ENCODE measurements around the gene NTN4.
"Not testable (repeated sequence)": the region's sequence is repeated elsewhere in the genome, so short reads cannot be mapped to it uniquely, and the experiment has no call there.

The NTN4 gene

DNA sequence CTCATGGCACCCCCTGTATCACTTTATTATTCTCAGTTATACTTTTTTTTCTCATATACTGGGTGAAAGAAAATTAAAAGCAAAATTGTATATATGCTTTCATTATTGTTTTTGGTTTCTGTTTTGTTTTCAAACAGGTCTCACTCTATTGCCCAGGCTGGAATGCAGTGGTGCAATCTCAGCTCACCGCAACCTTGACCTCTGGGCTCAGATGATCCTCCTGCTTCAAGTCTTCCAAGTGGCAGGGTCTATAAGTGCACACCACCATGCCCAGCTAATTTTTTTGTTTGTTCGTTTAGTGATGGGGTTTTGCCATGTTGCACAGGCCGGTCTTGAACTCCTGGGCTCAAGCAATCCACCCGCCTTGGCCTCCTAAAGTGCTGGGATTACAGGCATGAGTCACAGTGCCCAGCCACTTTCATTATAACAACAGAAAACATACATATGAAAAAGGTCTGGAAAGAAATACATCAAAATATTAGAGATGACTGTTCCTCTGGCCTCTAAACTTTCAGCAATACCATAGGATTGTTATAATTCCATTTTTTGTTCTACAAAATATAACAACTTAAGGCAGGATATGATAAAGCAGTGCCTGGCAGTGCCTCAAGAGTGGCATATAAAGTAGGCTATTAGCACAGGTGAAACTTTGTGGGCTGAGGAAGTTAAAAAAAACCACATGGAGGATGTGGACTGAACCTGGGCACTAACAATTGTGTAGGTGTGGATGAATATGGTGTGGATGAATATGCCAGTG is 5.8 kb upstream of the NTN4 start:
- no peak for DNase-seq

DNA sequence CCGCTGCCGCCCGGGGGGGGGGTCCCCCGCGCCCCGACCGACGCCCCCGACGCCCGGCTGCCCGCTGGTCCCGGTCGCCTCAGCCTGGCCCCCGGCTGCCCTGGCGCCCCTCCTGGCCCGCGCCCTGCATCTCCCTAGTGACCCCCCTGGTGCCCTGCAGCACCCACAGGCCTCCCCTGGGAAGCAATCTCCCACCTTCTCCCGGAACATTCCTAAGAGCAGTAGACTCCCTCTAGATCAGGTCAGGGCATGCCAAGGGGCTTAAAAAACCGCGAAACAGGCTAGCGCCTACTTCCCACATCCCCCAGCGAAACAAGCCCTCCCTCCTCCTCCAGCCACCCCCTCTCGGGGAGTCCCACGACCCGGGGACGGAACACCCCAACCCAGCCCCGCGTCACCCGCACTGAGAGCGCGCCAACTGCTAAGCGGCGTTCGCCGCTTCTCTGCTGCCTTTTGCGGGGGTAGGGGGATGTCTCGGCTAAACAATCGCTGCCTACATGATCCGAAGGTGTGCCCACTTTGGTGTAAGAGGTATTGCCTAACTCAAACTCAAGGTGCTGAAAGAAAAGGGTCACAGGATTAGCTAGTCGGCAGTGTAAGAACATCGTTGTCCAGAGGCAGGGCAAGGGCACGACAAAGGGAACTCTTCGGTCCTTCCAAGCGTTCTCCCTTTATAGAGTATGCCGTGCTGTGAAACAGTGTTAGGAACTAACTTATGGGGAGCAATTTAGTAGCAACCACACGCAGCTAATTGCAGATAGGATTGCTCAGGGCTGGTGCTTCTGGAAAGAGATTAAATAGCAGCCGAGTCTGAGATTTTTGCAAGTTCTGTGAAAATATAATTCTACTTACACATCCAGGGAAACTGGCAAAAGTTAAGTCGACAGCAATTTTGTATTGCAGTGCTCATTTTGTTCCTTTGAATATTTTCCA is 619 bp upstream of the NTN4 start:
- DNase-seq: no peak

DNA sequence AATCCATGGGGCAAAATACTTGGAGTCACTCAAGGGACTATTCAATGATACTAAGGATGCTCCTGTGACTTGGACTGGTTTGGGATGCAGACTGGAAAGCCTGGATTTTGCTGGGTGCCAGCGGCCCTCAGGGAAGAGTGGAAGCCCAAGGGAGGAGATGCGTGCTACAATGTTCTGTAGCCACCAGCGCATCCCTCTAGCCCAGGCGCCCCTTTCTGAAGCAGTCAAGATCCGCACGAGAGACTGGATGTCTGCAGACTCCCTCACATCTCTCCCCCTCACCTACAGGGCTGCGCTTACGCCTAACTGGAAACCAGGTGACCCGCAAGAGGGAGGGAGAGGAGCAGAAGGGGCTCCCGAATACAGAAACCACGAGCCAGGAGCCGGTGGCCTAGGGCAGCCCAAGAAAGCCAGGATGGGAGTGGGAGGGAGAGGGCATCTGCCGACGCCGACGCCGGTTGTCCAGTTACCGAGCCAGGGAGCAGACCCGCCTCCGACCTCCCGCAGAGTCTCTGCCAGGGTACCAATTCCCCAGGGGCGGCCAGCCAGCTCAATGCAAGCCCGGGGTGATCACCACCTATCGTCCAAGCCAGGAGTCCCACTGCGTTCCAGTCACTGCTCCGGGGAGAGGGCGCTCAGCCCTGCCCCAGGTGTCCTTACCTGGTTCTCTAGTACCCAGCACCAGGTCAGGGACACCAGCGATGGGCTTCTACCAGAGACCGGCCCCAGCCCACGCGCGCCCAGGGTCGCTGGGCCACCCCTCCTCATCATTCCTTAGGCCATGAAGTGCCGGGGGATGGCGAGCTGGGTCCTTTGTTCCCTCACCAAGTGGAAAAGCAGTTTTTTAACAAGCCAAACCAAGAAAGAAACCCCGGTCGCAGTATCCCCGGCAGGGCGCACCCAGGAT is 1.2 kb downstream of the NTN4 start:
- DNase-seq: no peak

DNA sequence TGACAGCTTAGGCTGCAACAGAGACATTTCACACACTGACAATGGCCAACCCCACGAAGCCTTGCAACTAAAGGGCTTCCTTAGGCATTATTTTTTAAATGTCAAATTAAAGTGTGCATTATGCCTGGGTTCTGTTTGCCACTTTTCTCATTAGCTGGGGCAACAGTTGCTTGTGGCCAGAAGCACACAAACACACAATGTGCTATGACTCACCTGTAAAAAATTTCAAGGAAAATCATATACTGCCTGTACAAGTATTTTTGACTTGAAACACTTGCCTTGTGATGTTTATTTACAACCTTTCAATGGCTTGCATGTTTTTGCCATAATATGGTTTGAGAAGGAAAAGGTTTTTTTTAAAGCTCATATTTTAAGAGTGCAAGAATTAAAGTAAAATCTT is 1.9 kb downstream of the NTN4 start:
- DNase-seq: no peak

DNA sequence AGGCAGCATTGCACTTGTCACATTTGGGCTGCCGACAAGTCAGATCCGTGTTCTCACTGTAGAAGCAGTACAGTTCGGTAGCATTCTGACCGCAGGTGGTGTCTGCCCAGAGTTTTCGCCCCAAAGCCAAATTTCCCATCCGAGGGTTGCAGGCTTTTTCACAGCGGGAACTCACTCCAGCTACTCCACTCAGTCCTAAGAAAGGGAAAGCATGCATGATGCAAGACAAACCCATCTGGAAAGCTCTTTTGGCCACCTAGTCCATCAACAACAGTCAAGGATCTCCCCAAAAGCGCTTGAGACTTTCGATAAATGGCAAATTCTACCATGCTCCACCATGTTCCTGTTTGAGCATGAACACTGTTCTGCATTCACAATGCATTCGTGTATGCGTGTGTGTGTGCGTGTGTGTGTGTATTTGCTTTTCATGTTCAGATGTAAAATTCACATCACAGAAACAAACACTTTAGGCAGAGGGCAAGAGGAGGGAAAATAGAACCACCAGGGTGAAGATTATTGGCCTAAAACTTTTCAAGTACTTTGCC is 3.2 kb downstream of the NTN4 start:
- DNase-seq: no peak

DNA sequence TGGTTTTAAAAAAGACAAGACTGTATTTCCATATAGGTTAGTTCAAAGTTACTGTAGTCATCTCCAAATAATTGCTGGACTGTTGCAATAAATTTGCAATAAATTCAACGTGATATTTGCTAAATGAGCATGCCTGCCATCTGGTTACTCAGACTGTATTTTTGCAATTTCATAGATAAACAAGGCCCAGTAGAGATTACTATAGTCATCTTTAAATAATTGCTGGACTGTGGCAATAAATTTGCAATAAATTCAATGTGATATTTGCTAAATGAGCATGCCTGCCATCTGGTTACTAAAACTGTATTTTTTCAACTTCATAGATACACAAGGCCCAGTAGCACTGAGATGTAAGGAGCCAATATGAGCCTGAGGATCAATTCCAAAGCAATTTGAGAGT is 5.6 kb downstream of the NTN4 start:
- no peak for DNase-seq

DNA sequence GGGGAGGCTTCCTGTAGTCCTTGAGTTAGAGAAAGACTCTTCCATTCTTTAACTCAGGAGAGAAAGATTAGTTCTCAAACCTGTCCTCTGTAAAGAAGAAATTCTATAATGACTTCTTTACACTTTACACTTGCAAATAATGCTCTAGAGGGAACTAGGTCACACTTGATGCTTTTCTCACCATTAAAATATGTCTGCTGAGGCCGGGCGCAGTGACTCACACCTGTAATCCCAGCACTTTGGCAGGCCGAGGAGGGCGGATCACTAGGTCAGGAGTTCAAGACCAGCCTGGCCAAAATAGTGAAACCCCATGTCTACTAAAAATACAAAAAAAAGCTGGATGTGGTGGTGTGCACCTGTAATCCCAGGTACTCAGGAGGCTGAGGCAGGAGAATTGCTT is 6.3 kb downstream of the NTN4 start:
- no peak for DNase-seq

DNA sequence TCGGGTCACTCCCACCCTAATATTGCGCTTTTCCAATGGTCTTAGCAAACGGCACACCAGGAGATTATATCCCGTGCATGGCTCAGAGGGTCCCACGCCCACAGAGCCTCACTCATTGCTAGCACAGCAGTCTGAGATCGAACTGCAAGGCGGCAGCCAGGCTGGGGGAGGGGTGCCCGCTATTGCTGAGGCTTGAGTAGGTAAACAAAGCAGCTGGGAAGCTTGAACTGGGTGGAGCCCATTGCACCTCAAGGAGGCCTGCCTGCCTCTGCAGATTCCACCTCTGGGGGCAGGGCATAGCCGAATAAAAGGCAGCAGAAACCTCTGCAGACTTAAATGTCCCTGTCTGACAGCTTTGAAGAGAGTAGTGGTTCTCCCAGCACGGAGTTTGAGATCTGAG is 15.1 kb downstream of the NTN4 start:
- not testable (repeated sequence) for DNase-seq

DNA sequence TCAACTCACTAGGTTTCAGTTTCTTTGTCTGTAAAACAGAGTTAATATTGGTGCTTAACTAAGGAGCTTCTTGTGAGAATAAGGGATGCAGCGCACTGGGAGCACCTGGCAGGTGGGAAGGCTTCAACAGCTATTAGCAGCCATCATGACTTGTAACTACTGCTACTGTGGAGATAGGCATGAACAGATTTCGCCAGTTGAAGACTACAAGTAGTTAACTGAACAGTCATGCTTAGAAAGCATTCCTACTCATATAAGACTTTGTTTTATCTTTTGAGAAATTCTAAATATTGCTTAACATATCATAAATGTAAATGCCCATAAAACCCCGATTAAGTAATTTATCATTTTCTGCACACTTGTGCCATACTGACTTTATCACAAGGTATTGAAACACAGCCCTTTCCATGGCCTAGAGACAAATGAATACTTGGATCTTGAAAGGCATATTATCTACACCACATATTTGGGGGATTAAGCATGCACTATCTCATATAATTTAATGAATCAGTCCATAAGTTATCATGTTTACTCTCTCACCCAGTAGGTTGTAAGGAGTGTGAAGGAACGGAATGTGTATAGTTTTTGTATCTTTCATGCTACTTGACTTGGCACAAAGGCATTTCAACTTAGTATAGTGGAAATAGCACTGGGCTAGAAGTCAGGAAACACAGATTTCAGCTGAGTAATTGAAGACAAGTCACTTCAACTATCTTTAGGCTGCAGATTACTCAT is 16.1 kb downstream of the NTN4 start:
- DNase-seq: no peak

DNA sequence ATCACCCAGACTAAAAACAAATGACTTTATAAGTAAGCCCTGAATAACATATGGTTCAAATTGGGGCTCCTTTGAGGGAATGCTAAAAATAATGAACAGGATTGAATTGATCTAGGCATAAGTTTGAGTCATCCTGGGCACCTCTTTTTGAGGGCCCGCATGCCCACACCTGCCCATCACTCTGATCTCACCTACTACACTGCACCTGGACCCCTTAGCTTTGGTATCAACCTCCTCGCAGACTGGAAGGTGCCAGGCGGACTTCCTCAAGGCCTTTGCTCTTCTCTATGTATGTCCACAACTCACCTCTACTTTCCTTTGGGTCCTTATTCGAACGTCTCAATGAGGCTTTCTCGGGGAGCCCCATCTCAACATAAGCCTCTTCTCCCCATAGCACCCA is 17.2 kb downstream of the NTN4 start:
- no peak for DNase-seq

DNA sequence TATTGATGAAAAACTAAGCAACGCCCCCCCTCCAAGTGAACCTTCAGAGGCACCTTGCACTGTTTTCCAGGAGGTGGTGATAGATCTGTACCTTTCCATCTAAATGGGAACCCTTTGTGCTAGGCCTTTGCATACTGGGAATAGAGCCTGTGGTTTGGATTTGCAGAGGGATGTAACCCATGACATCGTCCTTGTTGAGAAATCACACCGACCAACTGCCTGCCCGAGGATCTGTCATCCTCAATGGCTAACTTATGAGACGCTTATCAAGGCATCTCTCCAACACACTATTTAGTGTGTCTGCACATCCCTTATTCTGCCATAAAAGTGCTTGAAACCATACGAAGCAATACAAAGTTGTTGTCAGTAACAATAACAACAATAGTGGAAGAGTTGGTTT is 22.9 kb downstream of the NTN4 start:
- no peak for DNase-seq

DNA sequence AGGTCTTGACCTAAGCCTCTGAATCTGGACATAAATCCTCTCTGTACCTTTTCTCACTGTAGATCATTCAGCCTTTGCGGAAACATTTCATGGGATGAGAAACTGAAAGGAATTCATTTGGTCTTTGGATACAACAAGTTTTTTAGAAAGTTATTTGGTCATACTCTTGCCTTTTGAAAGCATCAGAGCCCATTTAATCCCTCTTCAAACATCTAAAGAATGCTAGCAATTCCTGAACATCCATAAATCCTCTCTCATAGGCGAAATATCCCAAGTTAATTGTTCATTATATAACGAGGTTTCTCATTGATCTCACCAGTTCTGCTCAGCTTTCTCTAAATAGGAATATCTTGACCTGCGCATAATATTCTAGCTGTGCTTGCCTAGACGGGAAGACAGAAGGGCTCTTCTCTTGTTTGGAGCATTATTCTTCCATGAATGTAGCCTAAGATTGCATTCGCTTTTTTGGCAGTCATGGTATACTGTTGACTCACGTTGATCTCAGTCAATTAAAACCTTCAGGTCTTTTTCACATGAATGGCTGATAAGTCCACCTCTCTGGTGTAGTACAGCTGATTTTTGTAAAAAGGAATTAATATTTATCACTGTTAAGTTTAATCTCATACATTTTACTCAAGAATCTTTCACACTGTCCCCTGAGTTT is 24.1 kb downstream of the NTN4 start:
- no peak for DNase-seq

DNA sequence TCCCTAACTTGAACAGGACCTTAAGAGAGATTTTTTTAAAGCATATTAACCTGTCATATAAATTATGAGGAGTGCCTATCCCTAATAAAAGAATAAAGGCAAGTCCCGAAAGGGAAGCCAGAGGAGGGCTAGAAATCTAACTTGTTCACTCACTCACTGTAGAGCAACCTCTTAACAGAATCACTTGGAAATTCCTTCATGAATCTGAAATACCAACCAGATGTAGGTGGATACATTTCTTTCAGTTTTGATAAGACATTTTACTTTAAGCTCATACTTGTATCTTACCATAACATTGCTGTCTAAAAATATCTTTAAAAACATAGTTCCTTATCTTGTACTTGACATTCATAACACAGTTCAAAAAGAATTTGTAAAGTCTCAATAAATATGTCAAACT is 25.7 kb downstream of the NTN4 start:
- DNase-seq: no peak

DNA sequence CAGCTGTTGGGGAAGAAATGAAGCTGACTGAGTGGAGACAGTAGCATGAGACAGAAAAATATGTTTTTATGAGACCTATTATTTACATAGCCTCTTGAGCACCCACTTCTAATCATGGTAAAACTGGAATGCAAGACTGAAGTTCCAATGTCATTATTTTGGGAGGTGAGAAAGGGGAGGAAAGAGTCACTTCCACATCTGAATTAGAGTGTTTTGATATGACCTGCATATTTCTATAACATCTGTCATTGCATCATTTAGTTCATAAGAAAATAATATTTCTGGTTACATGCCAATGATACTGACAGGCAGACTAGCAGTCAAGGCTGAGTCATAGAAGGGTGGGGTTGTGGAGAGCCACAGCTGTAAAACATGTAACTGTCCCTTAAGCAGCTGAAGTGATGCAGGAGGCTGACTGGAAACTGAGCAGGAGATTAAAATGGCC is 26.7 kb downstream of the NTN4 start:
- DNase-seq: no peak

DNA sequence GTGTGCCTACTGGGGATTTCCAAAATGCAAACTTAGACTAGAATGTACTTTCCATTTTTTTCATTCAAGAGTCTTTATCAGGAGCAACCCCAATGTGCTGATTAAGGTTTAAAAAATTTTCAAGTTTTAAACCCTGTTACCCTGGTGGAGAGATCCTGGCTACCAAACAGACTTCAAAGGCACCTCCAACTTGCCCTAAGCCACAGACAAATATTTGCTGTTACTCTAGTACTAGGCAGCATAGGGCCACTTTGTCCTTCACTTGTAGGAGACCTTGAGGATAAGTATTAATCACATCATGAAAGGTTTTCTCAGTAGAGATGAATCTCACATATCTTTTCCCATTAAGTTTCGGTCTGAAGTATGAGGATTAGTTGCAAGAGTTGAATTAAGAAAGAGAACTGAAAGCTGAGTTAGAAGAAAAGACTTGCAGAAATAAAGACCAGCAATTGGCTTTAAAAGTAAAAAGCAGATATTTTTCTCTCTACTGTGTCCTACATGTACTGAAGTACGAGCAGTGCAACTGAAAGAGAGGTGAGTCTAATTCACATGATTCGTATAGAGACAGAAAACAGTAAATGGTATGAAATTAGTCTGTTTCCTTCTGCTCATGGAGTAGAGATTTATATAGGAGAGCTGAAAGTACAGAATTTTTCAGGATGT is 28.3 kb downstream of the NTN4 start:
- no peak for DNase-seq

DNA sequence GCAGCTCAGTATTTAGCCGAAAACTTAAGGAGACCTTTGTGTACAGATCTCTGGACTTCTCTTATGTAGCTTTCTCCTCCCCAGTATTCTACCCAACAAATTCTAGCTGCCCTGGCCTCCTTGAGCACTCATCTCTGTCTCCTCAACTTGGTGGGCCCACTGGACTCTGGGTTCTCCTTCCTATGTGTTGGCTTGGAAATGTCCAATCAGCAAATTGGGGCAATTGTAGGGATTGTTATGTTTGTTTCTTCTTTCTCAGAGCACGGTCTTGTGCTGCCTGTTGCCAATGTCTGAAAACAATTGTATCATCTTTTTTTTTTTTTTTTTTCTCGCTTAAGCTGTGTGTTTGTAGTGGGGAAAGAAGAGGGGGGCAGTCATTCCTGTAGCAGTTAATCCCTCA is 30.2 kb downstream of the NTN4 start:
- no peak for DNase-seq

DNA sequence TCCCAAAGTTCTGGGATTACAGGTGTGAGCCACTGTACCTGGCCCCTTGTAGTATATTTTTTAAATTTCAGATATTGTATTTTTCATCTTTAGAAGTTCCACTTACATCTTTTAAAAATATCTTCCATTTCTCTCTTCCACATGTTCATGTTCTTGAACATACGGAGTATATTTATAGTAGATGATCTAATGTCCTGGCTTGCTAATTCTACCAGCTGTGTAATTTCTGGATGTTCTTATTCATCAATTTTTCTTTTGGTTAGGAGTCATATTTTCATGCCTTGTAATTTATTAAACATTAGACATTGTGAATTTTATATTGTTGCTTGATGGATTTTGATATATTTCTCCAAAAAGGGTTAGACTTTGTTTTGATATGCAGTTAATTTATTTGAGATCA is 30.8 kb downstream of the NTN4 start:
- DNase-seq: no peak

DNA sequence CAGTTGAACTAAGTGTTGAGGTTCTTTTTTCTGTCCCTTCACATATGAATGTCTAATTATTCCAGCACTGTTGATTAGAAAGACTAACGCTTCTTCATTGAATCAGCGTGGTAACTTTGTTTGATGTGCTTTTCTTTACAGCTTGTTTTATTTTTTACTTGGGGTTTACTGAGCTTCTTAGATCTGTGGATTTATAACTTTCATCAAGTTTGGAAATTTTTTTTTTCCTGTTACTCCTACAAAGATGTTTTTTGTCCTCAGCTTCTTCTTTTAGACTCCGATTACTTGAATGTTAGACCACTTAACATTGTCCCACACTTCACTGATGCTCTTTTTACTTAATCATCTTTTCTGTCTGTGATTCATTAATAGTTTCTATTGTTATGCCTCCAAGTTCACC is 31.5 kb downstream of the NTN4 start:
- DNase-seq: no peak

DNA sequence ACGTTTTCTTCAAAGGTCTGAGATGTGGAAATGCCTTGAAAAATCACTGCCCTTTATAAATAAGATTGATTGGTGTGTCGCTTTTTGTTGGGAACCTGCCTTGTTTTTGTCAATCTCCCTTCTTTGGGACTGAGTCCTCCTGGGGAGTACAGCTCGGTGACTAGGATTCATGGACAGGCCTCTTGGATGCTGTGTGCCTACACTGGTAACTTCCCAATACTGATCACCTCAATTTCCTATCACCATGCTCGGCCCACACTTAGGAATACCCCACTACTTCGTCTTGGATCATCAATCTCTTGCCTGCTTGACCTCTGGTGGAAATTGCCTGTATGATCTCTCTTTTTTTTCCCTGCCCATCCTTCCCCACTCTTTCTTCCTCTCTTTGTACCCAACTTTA is 34.2 kb downstream of the NTN4 start:
- DNase-seq: no peak

DNA sequence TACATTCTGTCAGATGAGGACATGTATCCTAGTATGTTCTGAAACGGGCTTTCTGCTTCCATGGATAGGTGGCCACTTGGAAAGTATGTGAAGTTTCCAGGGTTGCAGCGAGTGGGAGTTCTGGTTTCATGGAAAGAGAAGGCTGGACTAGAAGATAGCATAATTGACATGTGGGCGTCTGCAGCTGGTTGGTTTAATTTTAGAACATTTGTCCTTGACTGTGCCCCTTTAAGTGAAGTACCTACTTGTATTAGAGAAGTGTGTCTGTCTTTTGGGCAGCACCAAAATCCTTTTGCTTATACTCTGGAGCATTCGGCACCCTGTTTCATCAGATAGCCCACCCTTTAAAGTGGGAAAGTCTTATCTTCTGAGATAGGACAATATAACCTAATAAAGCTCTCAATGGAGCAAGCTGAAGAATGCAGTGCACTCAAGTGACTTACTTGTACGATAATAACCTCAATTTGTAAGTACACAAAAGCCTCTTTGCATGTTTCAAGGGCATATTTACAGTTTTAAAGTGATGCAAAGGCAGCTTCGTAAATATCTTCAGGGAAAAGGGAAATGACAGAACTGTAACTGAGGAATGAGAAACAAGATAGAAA is 35.2 kb downstream of the NTN4 start:
- no peak for DNase-seq

DNA sequence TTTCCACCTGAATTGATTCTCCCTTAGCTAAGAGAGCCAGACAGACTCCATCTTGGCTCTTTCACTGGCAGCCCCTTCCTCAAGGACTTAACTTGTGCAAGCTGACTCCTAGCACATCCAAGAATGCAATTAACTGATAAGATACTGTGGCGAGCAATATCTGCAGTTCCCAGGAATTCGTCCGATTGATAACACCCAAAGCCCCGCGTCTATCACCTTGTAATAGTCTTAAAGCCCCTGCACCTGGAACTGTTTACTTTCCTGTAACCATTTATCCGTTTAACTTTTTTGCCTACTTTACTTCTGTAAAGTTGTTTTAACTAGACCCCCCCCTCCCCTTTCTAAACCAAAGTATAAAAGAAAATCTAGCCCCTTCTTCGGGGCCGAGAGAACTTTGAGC is 44.5 kb downstream of the NTN4 start:
- not testable (repeated sequence) for DNase-seq
